Activated CD8-positive, alpha-beta memory T cell treated with anti-CD3 and anti-CD28 coated beads for 24 hours (primary cell): Measurements from ENCODE around the gene TBC1D2B.

ENCODE experiments used
- DNase-seq: peaks from one replicate; pipeline ENCODE4 v3.0.0-alpha.2; 2020

Gene TBC1D2B

GRCh38 chr15:78024519-78024870, 53.0 kb downstream of the TBC1D2B start:
- DNase-seq = no peak

DNA sequence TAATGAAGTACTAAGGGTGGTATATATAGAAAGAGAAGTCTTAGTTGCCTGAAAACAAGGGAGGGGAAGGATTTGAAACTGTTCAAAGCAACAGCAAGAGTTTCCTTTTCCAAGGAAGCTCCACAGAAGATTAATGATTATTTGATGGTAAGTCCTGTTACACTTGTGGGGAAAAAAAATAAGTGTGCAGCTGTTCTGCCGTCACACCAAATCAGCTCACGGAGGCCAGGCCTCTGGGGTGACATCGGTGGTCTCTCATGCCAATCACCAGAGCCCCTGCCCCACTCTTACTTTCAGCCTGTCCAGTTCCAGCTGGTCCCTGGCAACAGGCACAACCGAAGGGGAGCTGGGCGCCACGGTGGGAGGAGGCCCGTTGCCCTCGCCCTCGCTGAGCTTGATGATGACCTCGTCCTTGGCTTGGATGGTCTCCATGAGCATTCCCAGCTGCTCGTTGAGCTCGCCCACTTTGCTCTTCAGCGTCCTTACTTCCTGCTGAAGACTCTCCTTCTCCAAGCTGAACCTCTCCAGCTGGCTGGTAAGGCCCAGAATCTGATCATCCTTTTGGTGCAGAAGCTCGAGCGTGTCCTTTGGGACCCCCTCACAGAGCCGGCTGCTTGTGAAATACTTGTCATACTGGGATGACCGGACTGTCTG, 53.5 kb downstream of the TBC1D2B start:
- DNase-seq = peak; percentile 32

DNA sequence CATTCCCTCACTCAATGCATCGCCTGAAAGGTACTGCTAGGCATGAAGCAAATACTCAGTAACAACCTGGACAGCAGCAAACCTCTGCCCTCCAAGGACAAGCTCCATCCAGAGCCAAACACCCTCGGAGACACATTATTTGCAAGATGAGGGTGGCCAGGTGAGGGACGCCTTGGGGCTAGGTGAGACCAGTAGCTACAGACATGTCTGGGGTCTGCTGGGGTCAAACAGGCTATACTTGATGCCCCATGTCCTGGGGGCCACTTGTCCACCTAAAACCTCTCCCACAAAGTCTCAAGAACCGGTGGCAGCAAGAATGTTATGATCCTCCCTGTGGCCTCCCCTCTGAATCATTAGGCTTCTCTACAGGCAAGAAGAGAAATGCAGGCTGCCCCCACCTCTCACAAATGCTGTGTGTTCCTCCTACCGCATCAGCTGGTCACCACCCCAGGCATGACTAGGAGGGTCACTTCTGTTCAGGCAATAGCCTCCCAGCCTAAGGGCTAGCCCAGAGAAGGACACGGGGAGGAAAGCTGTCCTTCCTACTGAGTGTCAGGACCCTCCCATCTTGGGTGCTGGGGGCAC, 54.3 kb downstream of the TBC1D2B start:
- DNase-seq = peak; percentile 40

DNA sequence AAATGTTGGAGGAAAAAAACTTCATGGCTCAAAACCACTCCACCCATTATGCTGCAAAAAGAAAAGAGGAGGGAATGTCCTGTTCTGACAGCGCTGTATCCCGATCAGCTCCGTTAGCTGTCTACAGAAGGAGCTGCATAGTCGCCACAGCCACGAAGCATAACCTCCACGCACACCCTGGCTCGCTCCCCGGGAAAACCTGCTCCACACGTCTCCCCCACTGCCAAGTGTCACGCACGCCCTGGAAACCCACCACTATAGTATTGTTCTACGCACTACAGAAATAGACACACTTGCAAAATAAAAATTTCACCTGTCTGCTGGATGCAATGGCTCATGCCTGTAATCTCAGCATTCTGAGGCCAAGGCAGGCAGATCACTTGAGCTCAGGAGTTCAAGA, 55.8 kb downstream of the TBC1D2B start:
- peak; percentile 13 for DNase-seq

DNA sequence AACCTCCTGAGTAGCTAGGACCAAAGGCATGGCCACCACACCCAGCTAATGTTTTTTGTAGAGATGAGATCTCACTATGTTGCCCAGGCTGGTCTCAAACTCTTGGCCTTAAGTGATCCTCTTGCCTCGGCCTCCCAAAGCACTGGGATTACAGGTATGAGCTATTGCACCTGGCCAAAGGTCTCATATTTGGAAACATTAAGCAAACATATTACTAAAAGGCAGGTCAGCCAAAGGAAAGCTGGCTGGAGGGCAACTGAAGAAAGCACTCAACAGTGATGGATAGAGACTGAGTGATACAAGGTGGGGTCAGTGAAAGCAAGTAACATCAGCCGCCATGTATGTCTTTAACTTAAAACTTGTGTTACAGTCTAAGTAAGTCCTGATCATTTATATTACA, 57.5 kb downstream of the TBC1D2B start:
- peak; percentile 19 for DNase-seq

DNA sequence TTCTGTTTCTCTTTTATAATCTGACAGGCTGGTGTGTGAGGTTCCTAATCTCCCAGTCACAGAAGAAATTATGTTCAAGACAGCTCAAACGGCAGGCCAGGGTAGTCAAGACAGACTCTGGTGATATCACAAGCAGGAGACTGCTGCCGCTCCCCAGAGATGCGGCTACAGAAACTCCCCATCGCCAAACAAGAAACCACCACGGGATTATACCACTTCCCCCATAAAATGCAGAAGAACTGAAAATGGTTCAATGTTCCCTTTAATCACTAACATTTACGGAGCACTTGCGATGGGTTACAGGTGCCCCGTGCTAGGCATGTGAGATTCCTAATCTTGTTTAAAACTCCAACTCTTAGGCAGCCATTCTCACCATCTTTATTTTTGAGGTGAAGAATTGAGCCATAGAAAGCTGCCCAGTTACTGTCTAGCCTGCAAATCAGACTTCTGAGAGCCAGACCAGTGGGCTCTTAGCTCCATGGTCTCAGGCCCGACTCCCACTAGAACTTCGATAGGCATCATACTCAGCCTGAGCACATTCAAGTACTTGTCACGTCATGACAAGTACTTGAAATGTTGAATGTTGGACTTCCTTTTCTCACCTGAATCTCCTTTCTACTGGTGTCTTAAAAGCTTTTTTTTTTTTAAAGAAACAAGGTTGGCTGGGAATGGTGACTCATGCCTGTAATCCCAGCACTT, 58.4 kb downstream of the TBC1D2B start:
- peak; percentile 52 for DNase-seq

GRCh38 chr15:78018445-78018844, 59.1 kb downstream of the TBC1D2B start:
- peak; percentile 28 for DNase-seq

- DNase-seq = peak; percentile 19
Observed at GRCh38 chr15:78016860-78017259, 60.7 kb downstream of the TBC1D2B start.

- peak; percentile 7 for DNase-seq
Observed at GRCh38 chr15:78012643-78013077, 64.9 kb downstream of the TBC1D2B start.

- peak; percentile 1 for DNase-seq
Observed at GRCh38 chr15:78010067-78010466, 67.4 kb downstream of the TBC1D2B start.

DNA sequence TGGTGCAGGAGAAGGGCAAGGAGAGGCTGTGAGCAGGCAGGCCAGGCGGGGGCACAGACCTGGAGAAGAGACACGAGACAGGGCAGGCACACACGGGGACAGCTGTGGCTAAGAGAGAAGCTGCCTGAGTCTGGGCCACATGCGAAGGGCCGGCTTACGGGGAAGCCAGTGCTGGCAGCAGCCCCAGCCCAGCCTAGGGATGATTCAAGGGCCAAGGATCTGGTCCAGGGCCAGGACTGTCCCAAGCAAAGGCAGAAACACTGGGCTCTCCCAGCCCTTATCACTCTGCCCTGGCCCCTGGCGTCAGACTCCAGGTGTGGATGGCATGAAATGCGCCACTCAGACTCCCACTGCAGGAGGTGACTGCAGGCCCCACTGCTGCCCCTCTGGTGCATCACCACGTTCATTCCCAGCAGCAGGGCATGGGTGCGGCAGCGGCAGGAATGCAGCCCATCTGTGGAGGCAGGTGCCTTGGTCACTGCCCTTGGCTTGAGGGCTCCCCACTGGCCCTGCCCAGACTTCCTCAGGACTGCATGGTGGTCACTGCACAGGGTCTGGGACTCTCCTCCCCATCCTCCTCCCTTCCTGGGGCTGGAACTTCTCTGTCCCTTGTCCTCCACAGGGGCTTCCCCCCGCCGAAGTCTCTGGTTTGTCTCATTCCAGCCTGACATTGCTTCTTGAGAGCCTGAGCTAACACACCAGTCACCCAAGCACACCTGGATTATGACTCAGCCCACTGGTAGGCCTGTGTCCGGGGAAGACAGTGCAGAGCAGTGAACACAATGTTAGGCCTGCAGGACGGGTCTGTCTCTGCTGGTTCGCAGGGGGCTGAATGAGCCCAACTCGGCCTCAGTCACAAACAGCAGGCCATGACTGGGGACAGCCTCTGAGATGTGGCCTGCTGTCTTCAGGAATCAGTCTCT, 69.3 kb downstream of the TBC1D2B start:
- peak; percentile 40 for DNase-seq

- DNase-seq = no peak
Observed at GRCh38 chr15:78007211-78007931, 70.1 kb downstream of the TBC1D2B start.

- DNase-seq = no peak
Observed at GRCh38 chr15:78006567-78007205, 70.8 kb downstream of the TBC1D2B start.

GRCh38 chr15:78004919-78005634, 72.4 kb downstream of the TBC1D2B start:
- no peak for DNase-seq

GRCh38 chr15:78004222-78004727, 73.2 kb downstream of the TBC1D2B start:
- no peak for DNase-seq

GRCh38 chr15:78003539-78004008, 73.9 kb downstream of the TBC1D2B start:
- DNase-seq = no peak

DNA sequence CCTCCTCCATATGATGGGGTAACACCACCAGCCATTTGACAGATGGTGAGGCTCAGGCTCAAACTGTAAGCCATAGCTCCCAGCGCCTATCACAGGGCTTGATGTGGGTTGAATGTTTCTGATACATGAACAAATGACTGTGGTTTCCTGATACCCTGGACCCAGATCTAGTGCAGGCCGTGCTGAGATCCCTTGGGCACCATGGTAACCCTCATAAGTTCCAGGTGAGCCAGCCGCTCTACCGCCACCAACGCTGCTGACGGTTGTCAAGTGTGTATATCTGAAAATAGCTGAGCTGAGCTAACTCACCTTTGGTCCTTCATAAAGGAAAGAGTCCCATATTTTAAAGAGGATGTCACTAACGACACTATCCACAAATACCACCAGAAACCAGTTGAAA, 74.5 kb downstream of the TBC1D2B start:
- DNase-seq = no peak

DNA sequence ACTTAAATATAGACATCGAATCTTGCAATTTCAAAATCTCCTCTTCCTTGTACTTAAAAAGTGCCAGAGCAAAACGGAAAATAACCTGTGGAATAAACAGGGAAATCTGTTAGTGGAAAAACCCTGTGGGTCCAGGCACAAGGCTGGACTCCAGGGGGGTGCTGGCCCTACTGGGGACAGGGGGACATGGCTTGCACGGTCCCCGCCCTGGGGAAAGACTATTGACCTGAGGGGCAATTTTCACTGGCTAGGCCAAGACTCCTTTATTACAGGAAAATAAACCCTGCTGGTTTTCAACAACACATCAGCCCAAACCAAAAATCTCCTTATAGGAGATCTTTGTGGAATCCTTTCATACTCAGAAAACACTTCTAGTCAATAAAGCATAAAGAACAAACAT, 75.9 kb downstream of the TBC1D2B start:
- no peak for DNase-seq

DNA sequence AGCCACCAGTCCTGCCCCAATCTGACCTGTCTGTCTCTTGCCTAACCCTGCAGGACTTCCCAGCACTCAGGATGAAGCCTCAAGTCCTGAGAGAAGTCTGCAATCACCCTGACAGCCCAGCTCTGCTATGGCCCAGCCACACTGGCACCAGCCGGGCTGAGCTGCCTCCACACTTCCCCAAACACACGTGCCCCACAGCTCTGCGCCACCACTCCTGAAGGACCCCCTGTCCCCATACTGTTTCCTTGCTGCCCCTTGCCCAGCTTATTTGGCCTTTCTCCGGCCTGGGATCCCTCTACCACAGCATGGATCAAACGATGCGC, 76.6 kb downstream of the TBC1D2B start:
- DNase-seq = no peak

- peak; percentile 85 for DNase-seq
Observed at GRCh38 chr15:78000091-78000926, 77.2 kb downstream of the TBC1D2B start.
